Bronchial epithelial cell (primary cell): ENCODE data around the gene VSTM5. TPM values are rescaled to one million over a fixed set of nuclear protein-coding genes. Genes with fewer than 3 reads are reported as not detected.

Experiments used
- DNase-seq: peaks from one replicate; pipeline ENCODE4 v3.0.0-alpha.2; 2010; ENCODE audit warnings: low read depth
- FAIRE-seq: peaks from 2 replicates; lab custom pipeline; 2011; peaks lifted over from hg19 to GRCh38; lab: Jason Lieb, UNC
- H3K27me3 ChIP-seq: 2 replicates; pipeline ENCODE4 v1.5.1; 2011; ENCODE audit warnings: low read length; ENCODE audit not compliant: control insufficient read depth, insufficient read depth
- H3K36me3 ChIP-seq: 2 replicates; pipeline ENCODE4 v1.5.1; 2011; ENCODE audit warnings: low read length; ENCODE audit not compliant: control insufficient read depth, insufficient read depth
- H3K4me3 ChIP-seq: 2 replicates; pipeline ENCODE4 v1.5.1; 2011; ENCODE audit warnings: mild to moderate bottlenecking, low read depth, low read length, control low read depth
- total RNA-seq: library from RNA; depleted of rRNA; stranded (reverse); fragments of >200 nt; gene quantifications from 2 replicates; pipeline ENCODE4 v1.2.1, GENCODE V29; 2014
- TF ChIP-seq, protein P1 (sequence below): IDR thresholded peaks from 2 replicates; pipeline ENCODE4 v1.5.1; 2011; ENCODE audit warnings: mild to moderate bottlenecking, moderate library complexity, low read length, control low read depth, inconsistent platforms; ENCODE audit not compliant: insufficient read depth, severe bottlenecking

The VSTM5 gene
- total RNA-seq, 1 donor from 2014 or later = 0.79 TPM

DNA sequence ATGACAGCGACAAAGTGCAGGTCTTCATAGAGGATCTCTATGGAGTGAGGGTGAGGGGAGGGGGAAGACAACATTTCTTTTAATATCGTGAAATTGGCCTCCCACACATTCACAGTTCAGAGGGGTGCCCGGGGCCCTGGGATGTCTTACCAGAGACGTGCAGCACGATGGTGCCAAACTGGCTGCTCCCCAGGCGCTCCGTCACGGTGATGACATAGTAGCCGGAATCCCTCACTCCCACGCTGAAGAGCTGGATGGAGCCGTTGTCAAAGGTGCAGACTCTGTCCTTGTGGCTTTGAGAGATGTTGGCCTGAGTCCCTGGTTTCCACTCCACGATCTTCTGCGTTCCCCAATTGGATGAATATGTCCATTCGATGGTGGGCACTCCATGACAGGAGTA lies 29.6 kb downstream of the VSTM5 start:
- FAIRE-seq = peak; percentile 23
- TF ChIP-seq, protein P1, sequence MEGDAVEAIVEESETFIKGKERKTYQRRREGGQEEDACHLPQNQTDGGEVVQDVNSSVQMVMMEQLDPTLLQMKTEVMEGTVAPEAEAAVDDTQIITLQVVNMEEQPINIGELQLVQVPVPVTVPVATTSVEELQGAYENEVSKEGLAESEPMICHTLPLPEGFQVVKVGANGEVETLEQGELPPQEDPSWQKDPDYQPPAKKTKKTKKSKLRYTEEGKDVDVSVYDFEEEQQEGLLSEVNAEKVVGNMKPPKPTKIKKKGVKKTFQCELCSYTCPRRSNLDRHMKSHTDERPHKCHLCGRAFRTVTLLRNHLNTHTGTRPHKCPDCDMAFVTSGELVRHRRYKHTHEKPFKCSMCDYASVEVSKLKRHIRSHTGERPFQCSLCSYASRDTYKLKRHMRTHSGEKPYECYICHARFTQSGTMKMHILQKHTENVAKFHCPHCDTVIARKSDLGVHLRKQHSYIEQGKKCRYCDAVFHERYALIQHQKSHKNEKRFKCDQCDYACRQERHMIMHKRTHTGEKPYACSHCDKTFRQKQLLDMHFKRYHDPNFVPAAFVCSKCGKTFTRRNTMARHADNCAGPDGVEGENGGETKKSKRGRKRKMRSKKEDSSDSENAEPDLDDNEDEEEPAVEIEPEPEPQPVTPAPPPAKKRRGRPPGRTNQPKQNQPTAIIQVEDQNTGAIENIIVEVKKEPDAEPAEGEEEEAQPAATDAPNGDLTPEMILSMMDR = no peak
- no peaks in the 10 kb centered on the region for H3K36me3 ChIP-seq
- no peak for DNase-seq
- H3K4me3 ChIP-seq = no peak overlapping the region
- no peaks in the 10 kb centered on the region for H3K27me3 ChIP-seq

DNA sequence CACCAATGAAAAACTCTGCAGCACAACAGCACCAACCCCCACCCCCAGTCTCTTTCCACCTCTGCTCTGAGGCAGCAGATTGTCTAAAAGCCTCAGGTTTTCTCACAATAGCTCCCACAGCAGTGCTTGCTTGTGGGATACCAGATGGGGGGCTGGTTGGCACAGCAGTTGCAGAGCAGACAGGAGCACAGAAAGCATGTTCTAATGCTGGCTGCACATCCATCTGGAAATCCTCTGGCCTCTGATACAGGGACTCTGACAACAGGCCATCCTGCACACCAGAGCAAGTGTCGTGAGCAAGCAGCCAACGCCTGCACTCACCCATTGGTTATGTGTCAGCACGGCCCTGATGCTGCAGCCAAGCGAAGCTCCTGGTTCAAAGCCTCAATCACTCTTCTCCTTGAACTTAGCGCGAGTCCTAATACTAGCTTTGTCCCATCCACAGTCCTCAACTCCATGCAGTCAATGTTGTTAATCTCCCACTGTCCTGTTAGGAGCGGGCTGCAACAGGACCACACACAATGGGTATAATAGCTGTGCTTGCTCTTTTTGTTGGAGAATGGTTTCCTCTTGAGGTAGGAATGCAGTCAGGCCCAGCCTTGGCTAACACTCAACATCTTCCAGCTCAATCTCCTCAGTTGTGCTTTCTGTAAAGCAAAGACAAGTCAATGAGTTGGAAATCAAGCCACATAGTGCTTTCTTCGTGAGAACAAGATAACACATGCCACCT lies 30.3 kb downstream of the VSTM5 start:
- Histone ChIP-seq H3K36me3 (no peaks in the 10 kb centered on the region), H3K27me3 (no peaks in the 10 kb centered on the region), H3K4me3 (no peak overlapping the region)
- FAIRE-seq = no peak
- TF ChIP-seq, protein P1 = no peak
- DNase-seq = no peak

DNA sequence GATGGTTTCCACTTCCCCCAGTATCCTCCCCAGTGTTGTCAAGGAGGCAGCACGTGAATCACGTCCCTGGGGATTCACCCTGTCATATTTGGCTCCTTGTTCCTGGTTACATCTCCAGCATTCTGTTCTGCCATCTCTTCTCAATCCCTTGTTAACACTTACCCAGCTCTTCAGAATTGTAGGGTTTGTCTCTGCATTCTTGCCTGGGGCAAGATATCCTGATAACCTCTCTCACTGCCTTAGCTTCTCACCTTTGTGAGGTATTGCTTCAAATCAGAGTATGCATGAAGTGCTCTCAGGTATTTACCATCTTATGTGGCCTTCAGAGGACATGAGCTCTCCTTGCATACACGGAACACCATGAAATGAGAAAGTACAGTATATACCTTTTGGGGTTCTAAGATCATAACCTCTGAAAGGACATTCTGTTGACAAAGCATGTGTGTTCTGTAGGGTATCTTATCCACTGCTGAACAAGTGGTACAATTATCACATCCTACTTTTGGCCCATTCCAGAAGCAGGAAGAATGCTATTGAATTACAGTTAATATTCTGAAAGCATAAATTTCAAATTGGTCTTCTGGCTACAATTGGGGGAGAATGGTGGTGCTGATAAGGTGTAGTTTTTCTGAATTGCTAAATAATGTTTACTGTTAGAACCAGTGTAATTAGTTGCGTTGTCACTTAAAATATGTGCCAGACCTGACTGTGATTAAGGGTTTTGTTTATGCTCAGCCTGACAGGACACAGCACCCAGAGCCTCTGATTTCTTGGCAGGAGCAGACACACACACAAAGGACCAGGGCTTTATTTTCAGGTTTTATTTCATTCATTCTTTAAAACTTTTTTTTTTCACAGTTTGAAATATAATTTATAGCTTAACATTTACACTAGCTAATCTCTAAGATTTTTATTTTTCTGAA lies 32.7 kb downstream of the VSTM5 start:
- TF ChIP-seq, protein P1 = no peak

DNA sequence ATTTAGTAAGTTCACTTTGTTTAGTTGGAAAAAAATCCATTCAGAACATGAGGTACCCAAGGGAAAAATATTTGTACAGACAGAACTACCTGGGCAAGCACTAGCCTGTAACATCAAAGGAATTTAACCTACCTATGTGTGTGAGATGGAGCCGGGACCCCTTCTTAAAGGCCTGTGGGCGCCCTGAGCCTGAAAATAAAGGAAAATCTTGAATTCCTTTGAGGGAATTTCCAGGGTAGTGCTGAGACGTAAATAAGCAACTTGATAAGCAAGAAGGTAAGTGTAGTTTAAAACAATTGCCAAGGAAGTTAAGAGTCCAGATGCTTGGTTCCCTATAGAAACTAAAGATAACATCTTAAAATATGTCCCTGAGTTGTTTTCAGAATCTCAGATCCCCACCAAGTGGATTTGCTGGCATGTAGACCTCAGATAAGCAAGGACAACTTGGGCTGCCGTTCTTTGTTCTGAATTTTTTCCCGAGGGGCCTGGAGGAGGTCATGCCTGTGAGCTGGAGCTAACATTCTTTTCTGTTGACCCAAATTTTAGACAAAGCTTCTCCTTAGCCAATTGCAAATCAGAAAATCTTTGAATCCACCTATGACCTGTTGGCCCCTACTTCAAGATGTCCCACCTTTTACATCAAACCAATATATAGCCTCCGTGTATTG lies 35.3 kb downstream of the VSTM5 start:
- FAIRE-seq = no peak
- TF ChIP-seq, protein P1 = no peak
- no peak for DNase-seq
- Histone ChIP-seq H3K36me3 (peaks cover 5% of the 10 kb centered on the region), H3K4me3 (no peak overlapping the region), H3K27me3 (no peaks in the 10 kb centered on the region)

More for the DNA sequence above, 32.7 kb downstream of the VSTM5 start:
- Histone ChIP-seq H3K4me3 (no peak overlapping the region), H3K36me3 (no peaks in the 10 kb centered on the region), H3K27me3 (no peaks in the 10 kb centered on the region)
- DNase-seq (no peak), FAIRE-seq (peak; percentile 40)

DNA sequence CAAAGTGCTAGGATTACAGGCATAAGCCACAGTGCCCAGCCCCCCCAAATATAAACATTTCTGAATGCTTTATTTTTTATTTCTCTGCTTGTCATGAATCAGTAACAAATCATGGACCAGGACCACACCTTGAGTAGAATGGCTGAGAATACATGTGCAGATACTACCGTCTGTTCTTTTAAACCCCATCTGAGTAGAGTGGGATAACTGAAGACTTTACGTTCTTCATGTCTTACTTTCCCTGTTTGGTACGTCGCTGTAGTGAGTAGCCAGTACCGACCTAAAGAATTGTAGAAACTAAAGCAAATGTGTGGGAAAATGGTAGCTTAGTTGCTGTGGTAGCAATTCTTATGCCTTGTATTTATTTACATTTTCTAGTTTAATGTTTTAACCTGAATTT lies 36.4 kb downstream of the VSTM5 start:
- TF ChIP-seq, protein P1 = no peak
- no peak for FAIRE-seq
- Histone ChIP-seq H3K36me3 (peaks cover 13% of the 10 kb centered on the region), H3K4me3 (no peak overlapping the region), H3K27me3 (no peaks in the 10 kb centered on the region)
- no peak for DNase-seq
